Measurements from ENCODE around the gene TPMT. TPM values are rescaled to one million over a fixed set of nuclear protein-coding genes. Genes with fewer than 3 reads are reported as not detected.

The TPMT gene
- total RNA-seq, 4 donors from 2014 or later = 16.3 to 50.8 (median 26.4) TPM

DNA sequence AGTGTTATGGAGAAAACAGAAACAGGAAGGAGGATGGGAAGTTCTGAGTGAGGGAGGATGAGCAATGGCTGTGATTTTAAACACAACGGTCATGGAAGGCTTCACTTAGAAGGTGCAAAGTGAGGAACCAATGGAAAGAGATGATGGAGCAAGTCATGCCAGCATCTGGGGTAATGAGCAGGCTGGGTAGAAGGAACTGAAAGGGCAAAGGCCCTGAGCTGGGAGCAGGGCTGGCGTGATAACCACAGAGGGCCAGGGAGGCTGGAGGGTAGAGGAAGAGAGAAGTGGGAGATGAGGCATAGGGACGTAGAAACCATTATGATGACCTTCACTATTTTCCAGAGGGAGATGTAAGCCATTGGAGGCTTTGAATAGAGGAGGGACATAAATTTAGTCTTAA lies 76.0 kb downstream of the TPMT start:
- H3K27ac ChIP-seq = no peak overlapping the region
- TF ChIP-seq CTCF (IDR thresholded peaks at IDR 0.05) (no peak), POLR2A (IDR thresholded peaks at IDR 0.05) (no peak)
- DNase-seq = no peak
- H3K27me3 ChIP-seq = no peaks in the 10 kb centered on the region
- no peaks in the 10 kb centered on the region for H3K4me1 ChIP-seq
- H3K4me3 ChIP-seq = no peak overlapping the region
- H3K9me3 ChIP-seq = no peaks in the 10 kb centered on the region
- H3K36me3 ChIP-seq = no peaks in the 10 kb centered on the region

Other genes starting within 250 kb of the TPMT start
- 10 to 100 TPM; 39.6 to 51.6 (median 43.2) TPM for gene KIF13A, start 167.4 kb downstream of the TPMT start, total RNA-seq
- gene NHLRC1, start 32.4 kb downstream of the TPMT start, total RNA-seq = 1 to 10 TPM; 1.7 to 4.9 (median 3.3) TPM
- gene KDM1B, start 345 bp upstream of the TPMT start, total RNA-seq = 10 to 100 TPM; 15.1 to 22.1 (median 19.1) TPM
- gene DEK, start 109.5 kb upstream of the TPMT start, total RNA-seq = 100 to 1,000 TPM in 3 of 4 donors, 10 to 100 TPM in 1; 93.1 to 140 (median 127) TPM
- 10 to 100 TPM in 1 of 4 donors, 1 to 10 TPM in 3; 1.4 to 14.9 (median 2.4) TPM for gene RNF144B, start 232.3 kb upstream of the TPMT start, total RNA-seq

All from Peyer's patch (tissue), 4 donors.